Measurements from ENCODE around the gene ADIPOQ. TPM values are rescaled to one million over a fixed set of nuclear protein-coding genes. Genes with fewer than 3 reads are reported as not detected.
"Not testable (repeated sequence)": the region's sequence is repeated elsewhere in the genome, so short reads cannot be mapped to it uniquely, and the experiment has no call there.

The ADIPOQ gene
- total RNA-seq, 3 donors from 2014 or later (not counting 1 experiment from before 2014, with no cell fraction given): not detected

- H3K27me3 Mint-ChIP-seq (ENCODE audit: low read depth in 2 of 2); H3K4me3 ChIP-seq (ENCODE audit: low read length); H3K36me3 Mint-ChIP-seq; H3K27ac Mint-ChIP-seq; H3K4me3 Mint-ChIP-seq; H3K4me1 ChIP-seq (ENCODE audit: control insufficient read depth, insufficient read depth, low read length); H3K9me3 Mint-ChIP-seq; H3K9me3 ChIP-seq (ENCODE audit: control insufficient read depth, insufficient read depth, low read length); H3K36me3 ChIP-seq (ENCODE audit: control insufficient read depth, insufficient read depth, low read length); H3K27ac ChIP-seq (ENCODE audit: low read length); ATAC-seq; H3K27me3 ChIP-seq (ENCODE audit: control insufficient read depth, insufficient read depth, low read length); DNase-seq; intact Hi-C loops (cut with micrococcal nuclease): not testable (repeated sequence)
- H3K4me1 Mint-ChIP-seq: peaks cover 10 to 16% of the 10 kb centered on the region in 2 donors
- WGBS (ENCODE audit: insufficient coverage): no CpG with 5 or more reads among the region's 5 CpGs
Measured at GRCh38 chr3:186866095-186866494, 23.6 kb downstream of the ADIPOQ start.

DNA sequence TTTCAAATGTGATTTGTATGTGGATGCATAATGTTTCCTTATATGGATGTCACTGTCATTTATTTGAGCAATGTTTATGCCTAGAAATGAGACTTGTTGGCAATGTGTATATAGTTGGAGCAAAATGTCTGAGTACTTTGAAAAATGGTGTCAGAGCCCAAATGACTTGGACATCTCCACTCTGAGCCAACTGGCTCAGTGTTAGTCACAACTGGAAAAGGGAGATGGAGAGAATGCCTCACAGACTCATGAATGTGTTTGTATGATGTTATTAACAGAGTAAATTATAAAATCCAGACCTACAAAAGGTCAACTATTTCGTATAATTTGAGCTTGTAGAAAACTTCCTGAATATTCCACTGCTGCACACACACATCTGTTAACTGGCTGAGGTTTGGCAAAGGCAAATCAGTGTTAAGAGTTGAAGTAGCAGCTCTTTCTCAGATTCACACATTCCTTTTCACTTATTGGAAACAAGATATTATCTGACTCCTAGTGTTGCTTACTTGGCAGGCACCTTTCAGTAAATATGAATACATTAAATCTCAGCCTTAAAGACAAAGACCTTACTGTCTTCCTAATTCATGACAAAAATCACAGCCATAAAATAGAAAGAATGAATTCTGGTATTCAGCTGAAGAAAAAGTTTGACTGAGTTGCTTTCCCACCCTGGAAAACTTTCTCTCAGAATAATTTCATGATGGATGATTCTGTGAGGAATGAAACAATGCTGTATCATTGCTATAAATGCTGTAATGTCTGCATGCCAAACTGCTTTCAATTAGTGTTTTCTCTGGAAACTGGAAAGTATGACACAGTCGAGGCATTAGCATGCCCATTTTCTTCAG lies 27.0 kb downstream of the ADIPOQ start:
- Mint-ChIP-seq H3K27ac (no peak overlapping the region), H3K4me3 (no peak overlapping the region), H3K27me3 (ENCODE audit: low read depth in 2 of 2) (no peaks in the 10 kb centered on the region), H3K36me3 (no peaks in the 10 kb centered on the region), H3K9me3 (no peaks in the 10 kb centered on the region), H3K4me1 (peaks cover 20 to 25% of the 10 kb centered on the region in 2 donors)
- TF ChIP-seq, protein P1, sequence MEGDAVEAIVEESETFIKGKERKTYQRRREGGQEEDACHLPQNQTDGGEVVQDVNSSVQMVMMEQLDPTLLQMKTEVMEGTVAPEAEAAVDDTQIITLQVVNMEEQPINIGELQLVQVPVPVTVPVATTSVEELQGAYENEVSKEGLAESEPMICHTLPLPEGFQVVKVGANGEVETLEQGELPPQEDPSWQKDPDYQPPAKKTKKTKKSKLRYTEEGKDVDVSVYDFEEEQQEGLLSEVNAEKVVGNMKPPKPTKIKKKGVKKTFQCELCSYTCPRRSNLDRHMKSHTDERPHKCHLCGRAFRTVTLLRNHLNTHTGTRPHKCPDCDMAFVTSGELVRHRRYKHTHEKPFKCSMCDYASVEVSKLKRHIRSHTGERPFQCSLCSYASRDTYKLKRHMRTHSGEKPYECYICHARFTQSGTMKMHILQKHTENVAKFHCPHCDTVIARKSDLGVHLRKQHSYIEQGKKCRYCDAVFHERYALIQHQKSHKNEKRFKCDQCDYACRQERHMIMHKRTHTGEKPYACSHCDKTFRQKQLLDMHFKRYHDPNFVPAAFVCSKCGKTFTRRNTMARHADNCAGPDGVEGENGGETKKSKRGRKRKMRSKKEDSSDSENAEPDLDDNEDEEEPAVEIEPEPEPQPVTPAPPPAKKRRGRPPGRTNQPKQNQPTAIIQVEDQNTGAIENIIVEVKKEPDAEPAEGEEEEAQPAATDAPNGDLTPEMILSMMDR (IDR thresholded peaks at IDR 0.05): no peak
- DNase-seq (no peak), ATAC-seq (no peak)
- WGBS (ENCODE audit: insufficient coverage): 70% methylated on average over 1 of the region's 2 CpGs
- Histone ChIP-seq H3K4me1 (ENCODE audit: control insufficient read depth, insufficient read depth, low read length) (no peaks in the 10 kb centered on the region), H3K36me3 (ENCODE audit: control insufficient read depth, insufficient read depth, low read length) (no peaks in the 10 kb centered on the region), H3K27me3 (ENCODE audit: control insufficient read depth, insufficient read depth, low read length) (no peaks in the 10 kb centered on the region), H3K27ac (ENCODE audit: low read length) (no peak overlapping the region), H3K4me3 (ENCODE audit: low read length) (no peak overlapping the region), H3K9me3 (ENCODE audit: control insufficient read depth, insufficient read depth, low read length) (no peaks in the 10 kb centered on the region)
- intact Hi-C loops (cut with micrococcal nuclease): no loop called here

DNA sequence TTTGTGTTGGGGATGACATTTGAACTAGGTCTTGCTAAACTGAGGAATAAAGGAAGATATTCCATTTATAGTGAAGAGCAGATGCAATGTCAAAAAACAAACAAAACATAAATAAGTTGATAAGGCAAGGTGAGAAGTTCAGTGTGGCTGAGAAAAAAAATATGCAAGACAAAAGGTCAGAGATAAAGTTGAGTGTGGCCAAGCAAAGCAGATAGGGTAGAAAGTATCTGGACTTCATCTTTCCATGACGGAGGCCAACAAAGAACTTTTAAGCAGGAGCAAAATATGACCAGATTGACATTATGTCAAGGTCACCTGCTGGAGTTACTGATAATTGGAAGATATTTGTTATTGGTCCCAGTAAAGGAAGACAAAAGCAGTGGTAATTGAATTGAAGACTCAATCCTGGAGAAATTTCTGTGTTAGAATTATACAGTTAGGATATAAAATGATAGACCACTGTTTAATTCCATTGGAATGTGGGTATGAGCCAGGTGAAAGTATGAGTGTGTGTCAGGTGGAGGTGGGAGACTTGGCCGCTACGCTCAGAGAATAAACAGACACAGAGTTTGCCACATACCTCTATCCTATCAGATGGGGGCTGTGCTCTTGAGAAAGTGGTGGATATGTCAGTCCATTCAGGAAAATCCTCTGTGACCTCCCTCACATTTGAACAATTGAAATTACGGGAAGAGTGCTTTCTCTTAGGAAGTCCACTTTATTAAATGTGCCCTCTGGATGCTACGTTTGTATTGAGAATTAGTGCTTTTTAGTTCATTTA lies 28.1 kb downstream of the ADIPOQ start:
- Histone ChIP-seq H3K4me1 (ENCODE audit: control insufficient read depth, insufficient read depth, low read length) (no peaks in the 10 kb centered on the region), H3K4me3 (ENCODE audit: low read length) (no peak overlapping the region), H3K9me3 (ENCODE audit: control insufficient read depth, insufficient read depth, low read length) (no peaks in the 10 kb centered on the region), H3K27ac (ENCODE audit: low read length) (no peak overlapping the region), H3K27me3 (ENCODE audit: control insufficient read depth, insufficient read depth, low read length) (no peaks in the 10 kb centered on the region), H3K36me3 (ENCODE audit: control insufficient read depth, insufficient read depth, low read length) (no peaks in the 10 kb centered on the region)
- Mint-ChIP-seq H3K4me1 (peaks cover 20 to 25% of the 10 kb centered on the region in 2 donors), H3K36me3 (no peaks in the 10 kb centered on the region), H3K27ac (no peak overlapping the region), H3K9me3 (no peaks in the 10 kb centered on the region), H3K4me3 (no peak overlapping the region), H3K27me3 (ENCODE audit: low read depth in 2 of 2) (no peaks in the 10 kb centered on the region)
- no peak for ATAC-seq
- TF ChIP-seq, protein P1 (IDR thresholded peaks at IDR 0.05): no peak
- WGBS (ENCODE audit: insufficient coverage): 84% methylated on average over 2 of the region's 5 CpGs
- intact Hi-C loops (cut with micrococcal nuclease): no loop called here
- DNase-seq: no peak

DNA sequence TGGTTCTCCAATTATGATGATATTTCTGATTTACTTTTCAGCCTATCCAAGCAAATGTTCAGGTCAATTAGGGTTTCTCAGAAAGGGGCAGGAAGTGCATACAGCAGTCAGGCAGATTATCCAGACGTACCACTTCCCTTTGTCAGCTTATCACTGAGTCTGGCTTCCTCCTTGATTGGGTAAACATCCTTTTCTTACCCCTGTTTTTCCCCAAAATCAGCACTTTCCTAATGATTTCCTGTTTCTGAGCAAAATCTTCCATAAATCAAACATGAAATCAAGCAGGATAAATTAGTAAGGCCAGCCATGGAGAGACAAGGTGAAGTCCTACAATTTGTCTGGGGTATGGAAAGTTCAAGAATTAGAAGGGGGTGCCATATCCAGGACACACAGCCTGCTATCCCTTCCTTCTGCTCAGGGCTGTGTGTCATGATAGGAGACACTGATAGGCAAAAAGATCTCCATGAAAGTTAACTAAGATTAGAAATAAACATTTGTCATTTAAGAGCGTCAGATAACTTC lies 29.0 kb downstream of the ADIPOQ start:
- TF ChIP-seq, protein P1 (IDR thresholded peaks at IDR 0.05): no peak
- Mint-ChIP-seq H3K27me3 (ENCODE audit: low read depth in 2 of 2) (no peaks in the 10 kb centered on the region), H3K4me1 (peaks cover 20 to 25% of the 10 kb centered on the region in 2 donors), H3K36me3 (no peaks in the 10 kb centered on the region), H3K4me3 (no peak overlapping the region), H3K9me3 (no peaks in the 10 kb centered on the region), H3K27ac (no peak overlapping the region)
- Histone ChIP-seq H3K9me3 (ENCODE audit: control insufficient read depth, insufficient read depth, low read length) (no peaks in the 10 kb centered on the region), H3K4me3 (ENCODE audit: low read length) (no peak overlapping the region), H3K4me1 (ENCODE audit: control insufficient read depth, insufficient read depth, low read length) (no peaks in the 10 kb centered on the region), H3K27me3 (ENCODE audit: control insufficient read depth, insufficient read depth, low read length) (no peaks in the 10 kb centered on the region), H3K27ac (ENCODE audit: low read length) (no peak overlapping the region), H3K36me3 (ENCODE audit: control insufficient read depth, insufficient read depth, low read length) (no peaks in the 10 kb centered on the region)
- peak in 2 of 3 donors; percentile 40 to 74 for ATAC-seq
- peak in 1 of 2 donors; percentile 42 for DNase-seq
- intact Hi-C loops (cut with micrococcal nuclease): no loop called here
- WGBS (ENCODE audit: insufficient coverage): 0% methylated on average over 1 of the region's 2 CpGs

DNA sequence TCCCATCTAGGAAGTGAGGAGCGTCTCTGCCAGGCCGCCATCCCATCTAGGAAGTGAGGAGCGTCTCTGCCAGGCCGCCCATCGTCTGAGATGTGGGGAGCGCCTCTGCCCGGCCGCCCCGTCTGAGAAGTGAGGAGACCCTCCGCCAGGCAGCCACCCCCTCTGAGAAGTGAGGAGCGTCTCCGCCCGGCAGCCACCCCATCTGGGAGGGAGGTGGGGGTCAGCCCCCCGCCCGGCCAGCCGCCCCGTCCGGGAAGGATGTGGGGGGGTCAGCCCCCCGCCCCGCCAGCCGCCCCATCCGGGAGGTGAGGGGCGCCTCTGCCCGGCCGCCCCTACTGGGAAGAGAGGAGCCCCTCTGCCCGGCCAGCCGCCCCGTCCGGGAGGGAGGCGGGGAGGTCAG lies 31.3 kb downstream of the ADIPOQ start:
- H3K27me3 ChIP-seq (ENCODE audit: control insufficient read depth, insufficient read depth, low read length); H3K27ac Mint-ChIP-seq; ATAC-seq; H3K4me1 ChIP-seq (ENCODE audit: control insufficient read depth, insufficient read depth, low read length); H3K9me3 ChIP-seq (ENCODE audit: control insufficient read depth, insufficient read depth, low read length); H3K4me3 Mint-ChIP-seq; DNase-seq; H3K9me3 Mint-ChIP-seq; intact Hi-C loops (cut with micrococcal nuclease); H3K36me3 ChIP-seq (ENCODE audit: control insufficient read depth, insufficient read depth, low read length); H3K27me3 Mint-ChIP-seq (ENCODE audit: low read depth in 2 of 2); H3K27ac ChIP-seq (ENCODE audit: low read length); H3K4me3 ChIP-seq (ENCODE audit: low read length); H3K36me3 Mint-ChIP-seq: not testable (repeated sequence)
- H3K4me1 Mint-ChIP-seq: peaks cover 19 to 20% of the 10 kb centered on the region in 2 donors
- 95% methylated on average over 15 of the region's 30 CpGs for WGBS (ENCODE audit: insufficient coverage)

Measured in natural killer cell (primary cell).